Naive thymus-derived CD8-positive, alpha-beta T cell (primary cell): ENCODE results near the gene TMEM53. TPM values are rescaled to one million over a fixed set of nuclear protein-coding genes. Genes with fewer than 3 reads are reported as not detected.

ENCODE experiments used
- ATAC-seq, 2 donors: fragments of 150-1000 bp; cut with Tn5 transposase in 1 of 2; sonication (Bioruptor Pico), chemical (Tn5 transposase) in 1 of 2; 1 replicate in 1 of 2; 2 replicates in 1 of 2; pipeline ENCODE4 v1.10.0; 2021; ENCODE audit warnings: mild to moderate bottlenecking in 2 of 2, moderate library complexity in 2 of 2
- POLR2A ChIA-PET: fragments of 350-600 bp; sonication (Branson Sonifier 250); formaldehyde crosslinking; loops from one replicate; lab custom pipeline; 2021; ENCODE audit warnings: antibody characterized with exemption; lab: Charles Lee
- DNase-seq, 10 donors: peaks; one replicate each; pipeline versions ENCODE4 v3.0.0 to v3.0.0-alpha.2; 2020 to 2022
- H3K27ac Mint-ChIP-seq, 10 donors: one replicate each; pipeline ENCODE4 v1.8.0; 2020 to 2022; ENCODE audit warnings: mild to moderate bottlenecking in 10 of 10, mixed read lengths in 10 of 10, moderate library complexity in 4 of 10, inconsistent platforms in 1 of 10
- H3K27me3 Mint-ChIP-seq, 5 donors: one replicate each; pipeline ENCODE4 v1.8.0; 2021 to 2022; ENCODE audit warnings: mixed read lengths in 5 of 5
- H3K36me3 Mint-ChIP-seq, 3 donors: one replicate each; pipeline ENCODE4 v1.8.0; 2020 to 2022; ENCODE audit warnings: mixed read lengths in 3 of 3, mild to moderate bottlenecking in 2 of 3, inconsistent platforms in 1 of 3
- H3K4me1 Mint-ChIP-seq, 4 donors: one replicate each; pipeline ENCODE4 v1.8.0; 2021 to 2022; ENCODE audit warnings: mixed read lengths in 4 of 4
- H3K4me3 Mint-ChIP-seq, 10 donors: one replicate each; pipeline ENCODE4 v1.8.0; 2020 to 2022; ENCODE audit warnings: mild to moderate bottlenecking in 10 of 10, mixed read lengths in 10 of 10, moderate library complexity in 6 of 10, inconsistent platforms in 1 of 10
- H3K9me3 Mint-ChIP-seq, 9 donors: one replicate each; pipeline ENCODE4 v1.8.0; 2020 to 2022; ENCODE audit warnings: mixed read lengths in 9 of 9, mild to moderate bottlenecking in 3 of 9, inconsistent platforms in 1 of 9, moderate library complexity in 1 of 9
- polyA plus RNA-seq, 3 donors: library from polyadenylated mRNA; unstranded; fragments of 300-500 nt; fragmentation: Illumina TruSeq; gene quantifications; one replicate each; pipeline ENCODE4 v1.2.3, GENCODE V29; 2021
- total RNA-seq, 8 experiments: library from RNA in 2 of 8; stranded (reverse) in 2 of 8; gene quantifications; one replicate each; pipeline ENCODE4 v1.2.3 and lab custom pipeline; 2021 to 2026

The TMEM53 gene
- total and polyA plus RNA-seq, 5 experiments from 2014 or later = 1.0 to 5.9 (median 4.6) TPM

DNA sequence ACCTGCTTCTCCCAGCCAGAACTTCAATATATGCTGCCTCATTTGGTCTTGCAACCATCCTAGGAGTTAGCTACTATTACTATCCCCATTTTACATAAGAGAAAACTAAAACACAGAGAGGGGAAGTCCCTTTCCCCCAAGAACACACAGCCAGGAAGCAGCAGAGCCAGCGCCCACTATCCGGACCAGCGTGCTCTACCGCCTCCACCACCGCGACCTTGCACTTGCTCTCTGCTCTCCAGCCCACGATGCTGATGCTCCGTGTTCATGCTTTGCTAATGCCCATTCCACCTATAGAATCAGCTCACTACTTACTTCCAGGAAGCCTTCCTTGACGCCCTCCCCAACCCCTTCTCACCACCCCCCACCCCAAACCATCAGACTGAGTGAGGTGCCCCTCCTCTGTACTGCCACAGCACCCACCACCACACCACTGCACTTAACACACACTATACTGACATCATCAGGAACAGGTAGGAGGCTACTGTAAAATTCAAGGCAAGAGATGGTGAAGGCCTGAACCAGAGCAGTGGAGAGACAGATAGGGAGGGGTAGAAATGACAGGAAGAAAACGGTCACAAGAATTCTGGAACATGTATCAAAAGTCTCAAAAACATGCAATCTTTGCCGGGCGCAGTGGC lies 9.4 kb downstream of the TMEM53 start:
- Mint-ChIP-seq H3K36me3 (no peaks in the 10 kb centered on the region), H3K4me3 (peak overlapping the region; percentile 43 to 75 (median 64)), H3K4me1 (peaks cover 14 to 18% (median 16%) of the 10 kb centered on the region in 4 donors), H3K27ac (peak overlapping the region; percentile 28 to 82 (median 54)), H3K9me3 (no peaks in the 10 kb centered on the region), H3K27me3 (no peaks in the 10 kb centered on the region)
- peak; percentile 79 to 86 for ATAC-seq
- peak in 1 of 10 donors; percentile 28 for DNase-seq
- POLR2A ChIA-PET = interaction anchor here (0.5 to 2.0 kb wide), 3 partner anchors 33 to 1638 kb away, joined by 4 to 7 read pairs (median 5); no protein-coding TSS in a partner anchor

GRCh38 chr1:44663417-44663816 lies 10.9 kb downstream of the TMEM53 start:
- ATAC-seq = no peak
- H3K4me3 Mint-ChIP-seq = no peak overlapping the region
- no peaks in the 10 kb centered on the region for H3K9me3 Mint-ChIP-seq
- POLR2A ChIA-PET = interaction anchor here (0.7 to 2.0 kb wide), 3 partner anchors 31 to 167 kb away, joined by 5 to 7 read pairs (median 6); no protein-coding TSS in a partner anchor
- H3K36me3 Mint-ChIP-seq = no peaks in the 10 kb centered on the region
- H3K27ac Mint-ChIP-seq = peak overlapping the region in 5 of 10 donors; percentile 21 to 82 (median 51)
- no peaks in the 10 kb centered on the region for H3K27me3 Mint-ChIP-seq
- peaks cover 14 to 18% (median 16%) of the 10 kb centered on the region in 4 donors for H3K4me1 Mint-ChIP-seq
- no peak for DNase-seq

DNA sequence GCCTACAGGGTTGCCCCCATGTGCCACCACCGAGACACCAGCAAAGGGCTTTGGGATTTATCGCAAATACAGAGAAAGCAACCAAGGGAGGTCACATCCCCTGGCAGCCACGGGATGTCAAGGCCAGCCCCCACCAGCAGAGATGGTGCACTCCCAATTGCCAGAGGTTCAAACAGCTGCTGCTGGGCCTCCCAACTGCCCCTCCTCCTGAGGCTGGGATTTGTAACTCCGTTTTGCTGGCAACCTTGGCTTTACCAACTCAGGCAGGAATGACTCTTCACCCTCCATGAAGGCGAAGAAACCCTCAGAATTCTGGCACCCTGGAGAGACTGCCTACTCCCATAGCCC lies 11.6 kb downstream of the TMEM53 start:
- POLR2A ChIA-PET = no interaction called here
- ATAC-seq = no peak

GRCh38 chr1:44661781-44662682 lies 12.2 kb downstream of the TMEM53 start:
- POLR2A ChIA-PET = no interaction called here
- no peak for DNase-seq
- H3K27ac Mint-ChIP-seq = peak overlapping the region in 2 of 10 donors; percentile 34 to 60
- peaks cover 16 to 18% (median 17%) of the 10 kb centered on the region in 4 donors for H3K4me1 Mint-ChIP-seq
- H3K4me3 Mint-ChIP-seq = no peak overlapping the region
- no peaks in the 10 kb centered on the region for H3K9me3 Mint-ChIP-seq
- no peaks in the 10 kb centered on the region for H3K36me3 Mint-ChIP-seq
- no peaks in the 10 kb centered on the region for H3K27me3 Mint-ChIP-seq
- no peak for ATAC-seq

More for the DNA sequence above, 11.6 kb downstream of the TMEM53 start:
- Mint-ChIP-seq H3K27ac (peak overlapping the region in 1 of 10 donors; percentile 34), H3K9me3 (no peaks in the 10 kb centered on the region), H3K4me1 (peaks cover 16 to 18% (median 17%) of the 10 kb centered on the region in 4 donors), H3K36me3 (no peaks in the 10 kb centered on the region), H3K4me3 (no peak overlapping the region), H3K27me3 (no peaks in the 10 kb centered on the region)
- DNase-seq = no peak

DNA sequence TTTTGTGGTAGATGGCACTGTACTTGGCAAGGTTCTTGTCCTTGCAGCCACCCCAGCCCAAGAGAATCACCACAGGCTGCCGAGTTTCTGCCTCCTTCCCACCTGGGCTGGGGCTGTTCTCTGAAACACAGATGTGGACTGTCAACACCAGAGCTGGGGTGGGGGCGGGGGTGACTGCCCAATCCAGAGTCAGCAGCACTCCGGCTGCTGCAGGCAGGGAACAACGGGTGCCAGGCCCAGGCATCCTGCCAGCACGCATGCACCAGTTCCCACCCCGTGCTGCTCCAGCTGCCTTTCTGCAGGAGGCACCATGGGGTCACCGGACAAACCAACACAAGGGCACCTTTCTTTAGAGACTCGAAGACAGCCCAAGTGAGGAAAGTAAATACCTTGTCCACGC lies 14.1 kb downstream of the TMEM53 start:
- POLR2A ChIA-PET = interaction anchor here (0.7 kb wide), 1 partner anchor 14 kb away, joined by 3 read pairs; the partner anchor contains the start of genes ARMH1 and TMEM53
- Mint-ChIP-seq H3K4me1 (peaks cover 15 to 18% (median 16%) of the 10 kb centered on the region in 4 donors), H3K9me3 (no peaks in the 10 kb centered on the region), H3K36me3 (no peaks in the 10 kb centered on the region), H3K4me3 (no peak overlapping the region), H3K27ac (no peak overlapping the region), H3K27me3 (no peaks in the 10 kb centered on the region)
- no peak for ATAC-seq
- no peak for DNase-seq

DNA sequence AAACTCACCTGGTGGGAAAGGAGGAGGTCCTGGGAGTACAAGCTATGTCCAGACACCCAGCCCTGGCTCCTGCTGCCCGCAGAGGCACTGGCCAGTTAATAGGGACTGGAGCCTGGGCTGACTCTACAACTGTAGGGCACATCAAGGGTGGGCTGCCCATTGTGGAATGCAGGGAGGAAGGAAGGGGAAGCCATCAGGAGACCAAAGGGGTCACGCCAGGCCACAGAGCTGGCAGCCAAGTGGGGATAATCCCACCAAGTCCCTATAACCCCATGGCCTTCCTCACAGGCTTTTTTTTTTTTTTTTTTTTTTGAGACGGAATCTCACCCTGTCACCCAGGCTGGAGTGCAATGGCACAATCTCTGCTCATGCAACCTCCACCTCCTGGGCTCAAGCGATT lies 14.7 kb downstream of the TMEM53 start:
- Mint-ChIP-seq H3K27me3 (no peaks in the 10 kb centered on the region), H3K4me3 (no peak overlapping the region)
- POLR2A ChIA-PET = no interaction called here

DNA sequence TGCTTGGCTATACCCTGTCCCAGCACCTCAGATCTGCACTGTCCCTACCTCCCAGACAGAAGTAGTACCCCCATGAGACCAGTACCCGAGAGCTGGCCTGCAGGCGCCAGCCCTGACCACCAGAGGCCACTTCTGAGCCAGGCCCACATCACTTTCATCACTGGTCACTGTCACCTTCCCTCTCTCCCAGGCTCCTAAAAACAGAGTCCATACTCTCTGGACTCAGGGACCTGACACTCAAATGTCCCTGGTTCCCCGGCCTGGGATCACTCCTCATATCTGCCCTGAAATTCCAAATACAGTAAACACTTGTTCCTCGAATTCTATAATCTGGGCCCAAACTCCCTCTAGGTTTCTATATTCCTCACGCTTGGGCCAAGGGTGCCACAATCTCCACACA lies 18.7 kb downstream of the TMEM53 start:
- Mint-ChIP-seq H3K4me3 (no peak overlapping the region), H3K9me3 (no peaks in the 10 kb centered on the region), H3K4me1 (peaks cover 0 to 6% (median 3%) of the 10 kb centered on the region in 4 donors), H3K27me3 (no peaks in the 10 kb centered on the region), H3K27ac (peak overlapping the region in 2 of 10 donors; percentile 1 to 37), H3K36me3 (peaks cover 0 to 10% (median 0%) of the 10 kb centered on the region in 3 donors)
- ATAC-seq (no peak), DNase-seq (no peak)
- POLR2A ChIA-PET = no interaction called here

More for the DNA sequence above, 14.7 kb downstream of the TMEM53 start:
- DNase-seq = no peak
- Mint-ChIP-seq H3K9me3 (no peaks in the 10 kb centered on the region), H3K4me1 (peaks cover 9 to 12% (median 10%) of the 10 kb centered on the region in 4 donors), H3K36me3 (no peaks in the 10 kb centered on the region), H3K27ac (peak overlapping the region in 1 of 10 donors; percentile 73)
- no peak for ATAC-seq

- Mint-ChIP-seq H3K9me3 (no peaks in the 10 kb centered on the region), H3K4me3 (no peak overlapping the region), H3K4me1 (peaks cover 0 to 6% (median 3%) of the 10 kb centered on the region in 4 donors), H3K36me3 (peaks cover 0 to 18% (median 0%) of the 10 kb centered on the region in 3 donors), H3K27me3 (no peaks in the 10 kb centered on the region), H3K27ac (no peak overlapping the region)
- DNase-seq (no peak), ATAC-seq (no peak)
- POLR2A ChIA-PET = no interaction called here
Observed at GRCh38 chr1:44654621-44655187, 19.6 kb downstream of the TMEM53 start.

- POLR2A ChIA-PET = interaction anchor here (1.2 to 2.6 kb wide), 2 partner anchors 21 to 82 kb away, joined by 4 to 17 read pairs; no protein-coding TSS in a partner anchor
- Mint-ChIP-seq H3K36me3 (peaks cover 0 to 31% (median 0%) of the 10 kb centered on the region in 3 donors), H3K27ac (peak overlapping the region in 2 of 10 donors; percentile 25 to 68), H3K9me3 (no peaks in the 10 kb centered on the region), H3K4me1 (peaks cover 0 to 12% (median 4%) of the 10 kb centered on the region in 4 donors), H3K27me3 (no peaks in the 10 kb centered on the region), H3K4me3 (no peak overlapping the region)
- DNase-seq = no peak
- peak; percentile 6 to 7 for ATAC-seq
Observed at GRCh38 chr1:44653107-44653964, 20.9 kb downstream of the TMEM53 start.

DNA sequence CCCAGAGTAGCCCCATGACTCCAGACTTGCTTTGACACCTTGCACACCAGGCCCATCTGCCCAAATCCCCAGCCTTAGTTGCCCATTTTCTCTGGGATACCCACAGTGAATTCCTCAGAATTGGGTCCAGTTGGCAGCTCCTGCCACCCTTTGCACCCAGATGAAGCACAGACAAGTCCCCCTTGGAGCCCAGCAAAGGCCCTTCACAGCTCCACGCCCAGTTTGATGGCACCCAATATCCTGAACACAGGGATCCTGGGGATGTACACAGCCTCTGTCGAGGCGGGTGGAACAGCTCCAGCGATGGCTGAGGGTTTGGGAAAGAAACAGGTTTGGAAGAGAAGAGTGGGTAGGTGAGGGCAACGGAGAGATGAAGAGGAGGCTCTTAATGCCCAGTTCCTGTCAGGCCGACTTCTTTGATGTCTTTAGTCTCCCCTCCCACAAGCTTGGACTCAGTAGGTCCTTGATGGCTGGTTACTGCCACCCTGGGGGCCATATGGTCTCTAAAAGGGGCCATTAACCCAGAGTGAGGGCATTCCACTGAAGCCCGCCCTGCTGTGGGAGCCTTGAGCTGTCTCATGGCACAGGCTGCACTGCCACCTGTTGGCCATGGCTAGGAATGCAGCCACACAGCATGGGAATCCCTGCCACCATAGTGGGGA lies 21.7 kb downstream of the TMEM53 start:
- Mint-ChIP-seq H3K9me3 (no peaks in the 10 kb centered on the region), H3K36me3 (peaks cover 0 to 38% (median 0%) of the 10 kb centered on the region in 3 donors), H3K27ac (peak overlapping the region in 9 of 10 donors; percentile 6 to 79 (median 66)), H3K27me3 (no peaks in the 10 kb centered on the region), H3K4me1 (peaks cover 0 to 12% (median 4%) of the 10 kb centered on the region in 4 donors), H3K4me3 (no peak overlapping the region)
- DNase-seq (peak; percentile 53 to 82 (median 70)), ATAC-seq (peak; percentile 94 to 95)
- POLR2A ChIA-PET = interaction anchor here (0.5 to 2.6 kb wide), 3 partner anchors 21 to 974 kb away, joined by 3 to 17 read pairs (median 4); no protein-coding TSS in a partner anchor

DNA sequence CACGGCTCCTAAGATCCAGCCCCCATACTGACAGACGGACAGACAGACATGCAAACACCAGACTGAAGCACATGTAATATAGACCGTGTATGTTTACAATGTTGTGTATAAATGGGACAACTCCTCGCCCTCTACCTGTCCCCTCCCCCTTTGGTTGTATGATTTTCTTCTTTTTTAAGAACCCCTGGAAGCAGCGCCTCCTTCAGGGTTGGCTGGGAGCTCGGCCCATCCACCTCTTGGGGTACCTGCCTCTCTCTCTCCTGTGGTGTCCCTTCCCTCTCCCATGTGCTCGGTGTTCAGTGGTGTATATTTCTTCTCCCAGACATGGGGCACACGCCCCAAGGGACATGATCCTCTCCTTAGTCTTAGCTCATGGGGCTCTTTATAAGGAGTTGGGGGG lies 23.2 kb downstream of the TMEM53 start:
- no peaks in the 10 kb centered on the region for H3K27me3 Mint-ChIP-seq
- H3K9me3 Mint-ChIP-seq = no peaks in the 10 kb centered on the region
- peak overlapping the region in 5 of 10 donors; percentile 8 to 85 (median 57) for H3K27ac Mint-ChIP-seq
- peaks cover 0 to 51% (median 0%) of the 10 kb centered on the region in 3 donors for H3K36me3 Mint-ChIP-seq
- no peak overlapping the region for H3K4me3 Mint-ChIP-seq
- peaks cover 0 to 12% (median 4%) of the 10 kb centered on the region in 4 donors for H3K4me1 Mint-ChIP-seq
- POLR2A ChIA-PET = interaction anchor here (0.7 to 2.6 kb wide), 3 partner anchors 13 to 85 kb away, joined by 3 to 17 read pairs (median 3); no protein-coding TSS in a partner anchor
- DNase-seq (peak in 1 of 10 donors; percentile 52), ATAC-seq (no peak)
